BE2C (cell line): Measurements from ENCODE around the gene OS9.

Experiments used
- DNase-seq: peaks from one replicate; pipeline ENCODE4 v3.0.0-alpha.2; 2020
- H3K27me3 ChIP-seq: fragments of 250-450 bp; sonication (Bioruptor Pico); 2 replicates; pipeline ENCODE4 v1.5.1; 2020; ENCODE audit warnings: mild to moderate bottlenecking
- H3K36me3 ChIP-seq: fragments of 250-450 bp; sonication (Bioruptor Pico); 2 replicates; pipeline ENCODE4 v1.5.1; 2020; ENCODE audit warnings: mild to moderate bottlenecking
- H3K4me1 ChIP-seq: fragments of 250-450 bp; sonication (Bioruptor Pico); 2 replicates; pipeline ENCODE4 v1.5.1; 2020
- H3K4me3 ChIP-seq: 2 replicates; pipeline ENCODE4 v1.5.1; 2011; ENCODE audit warnings: low read depth, low read length
- H3K9me3 ChIP-seq: fragments of 250-450 bp; sonication (Bioruptor Pico); 2 replicates; pipeline ENCODE4 v1.5.1; 2020
- CTCF ChIP-seq: IDR thresholded peaks from 2 replicates; pipeline ENCODE4 v1.5.1; 2012; ENCODE audit warnings: mild to moderate bottlenecking, low read depth, low read length

Gene OS9

GRCh38 chr12:57745485-57745881 lies 51.6 kb downstream of the OS9 start:
- Histone ChIP-seq H3K27me3 (peaks cover 6% of the 10 kb centered on the region; the same call in 1 of the 2 replicates), H3K9me3 (no peaks in the 10 kb centered on the region), H3K4me3 (peak overlapping the region; percentile 96), H3K36me3 (peaks cover 39% of the 10 kb centered on the region), H3K4me1 (peaks cover 3% of the 10 kb centered on the region; the same call in 1 of the 2 replicates)
- DNase-seq = no peak
- no peak for TF ChIP-seq CTCF

- peaks cover 1% of the 10 kb centered on the region; the same call in 1 of the 2 replicates for H3K27me3 ChIP-seq
- no peaks in the 10 kb centered on the region for H3K9me3 ChIP-seq
- peaks cover 3% of the 10 kb centered on the region; the same call in 1 of the 2 replicates for H3K4me1 ChIP-seq
- TF ChIP-seq CTCF = no peak
- H3K4me3 ChIP-seq = peak overlapping the region; percentile 96
- no peak for DNase-seq
- H3K36me3 ChIP-seq = peaks cover 44% of the 10 kb centered on the region
Measured at GRCh38 chr12:57746025-57746424, 52.1 kb downstream of the OS9 start.

GRCh38 chr12:57749061-57749460 lies 55.1 kb downstream of the OS9 start:
- H3K4me1 ChIP-seq = peaks cover 7% of the 10 kb centered on the region
- DNase-seq = no peak
- TF ChIP-seq CTCF = no peak
- H3K9me3 ChIP-seq = no peaks in the 10 kb centered on the region
- H3K4me3 ChIP-seq = no peak overlapping the region
- peaks cover 48% of the 10 kb centered on the region for H3K36me3 ChIP-seq
- H3K27me3 ChIP-seq = no peaks in the 10 kb centered on the region

DNA sequence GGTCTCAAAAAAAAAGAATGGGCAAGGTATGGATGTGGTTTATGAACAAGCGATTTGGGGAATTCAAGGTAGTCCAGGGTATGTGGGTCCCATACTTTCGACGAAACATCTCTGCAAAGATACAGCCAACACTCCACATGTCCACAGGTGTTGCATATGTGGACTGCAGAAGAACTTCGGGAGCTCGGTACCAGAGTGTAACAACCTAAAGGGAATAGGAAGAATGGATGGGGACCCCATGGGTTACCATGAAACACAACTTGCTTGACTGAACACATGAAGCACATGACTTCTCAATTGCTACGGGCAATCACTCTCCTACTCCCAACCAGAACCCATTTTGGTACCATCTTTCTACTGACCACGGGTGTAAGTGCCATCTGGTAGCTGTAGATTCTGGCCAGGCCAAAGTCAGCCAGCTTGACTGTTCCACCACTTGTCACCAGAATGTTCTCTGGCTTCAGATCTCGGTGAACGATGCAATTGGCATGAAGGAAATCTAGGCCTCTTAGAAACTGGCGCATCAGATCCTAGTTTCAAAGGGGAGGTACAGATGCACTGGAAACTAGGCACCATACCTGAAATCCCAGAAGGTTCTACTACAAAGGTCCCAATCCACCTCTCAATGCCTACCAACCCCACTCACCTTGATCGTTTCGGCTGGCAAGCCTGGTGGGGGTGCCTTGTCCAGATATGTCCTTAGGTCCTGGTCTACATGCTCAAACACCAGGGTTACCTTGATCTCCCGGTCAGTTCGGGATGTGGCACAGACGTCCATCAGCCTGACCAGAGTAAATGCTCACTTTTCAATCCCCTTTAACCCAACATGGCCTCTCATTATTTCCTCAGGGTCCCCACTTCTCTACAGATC lies 56.9 kb downstream of the OS9 start:
- Histone ChIP-seq H3K4me3 (peak overlapping the region; percentile 92), H3K9me3 (no peaks in the 10 kb centered on the region), H3K4me1 (peaks cover 4% of the 10 kb centered on the region; the same call in 1 of the 2 replicates), H3K36me3 (peaks cover 48% of the 10 kb centered on the region), H3K27me3 (peaks cover 3% of the 10 kb centered on the region)
- no peak for DNase-seq
- TF ChIP-seq CTCF = no peak

DNA sequence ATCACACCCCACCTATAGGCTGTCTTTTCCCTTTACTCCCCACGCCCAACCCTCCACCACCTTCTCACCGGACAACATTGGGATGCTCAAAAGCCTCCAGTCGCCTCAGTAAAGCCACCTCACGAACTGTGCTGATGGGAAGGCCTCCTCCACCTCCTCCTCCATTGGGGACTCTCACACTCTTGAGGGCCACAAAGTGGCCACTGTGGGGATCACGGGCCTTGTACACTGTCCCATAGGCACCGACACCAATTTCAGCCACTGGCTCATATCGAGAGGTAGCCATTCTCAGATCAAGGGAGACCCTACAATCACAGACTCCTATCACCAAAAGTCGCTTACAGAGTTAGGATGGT lies 57.5 kb downstream of the OS9 start:
- TF ChIP-seq CTCF = no peak
- no peak for DNase-seq
- Histone ChIP-seq H3K27me3 (peaks cover 10% of the 10 kb centered on the region), H3K4me1 (peaks cover 4% of the 10 kb centered on the region; the same call in 1 of the 2 replicates), H3K4me3 (peak overlapping the region; percentile 92), H3K36me3 (peaks cover 44% of the 10 kb centered on the region), H3K9me3 (no peaks in the 10 kb centered on the region)
